NCI-H146 treated with DMSO at 0.1 percent for 48 hours (cell line): ENCODE data around the gene FGF1.

Source experiments
- DNase-seq: peaks from one replicate; lab custom pipeline; 2025; ENCODE audit not compliant: unreplicated experiment; lab: John Stamatoyannopoulos, UW

Gene FGF1

GRCh38 chr5:142585451-142585850 is 100.4 kb downstream of the FGF1 start:
- no peak for DNase-seq

DNA sequence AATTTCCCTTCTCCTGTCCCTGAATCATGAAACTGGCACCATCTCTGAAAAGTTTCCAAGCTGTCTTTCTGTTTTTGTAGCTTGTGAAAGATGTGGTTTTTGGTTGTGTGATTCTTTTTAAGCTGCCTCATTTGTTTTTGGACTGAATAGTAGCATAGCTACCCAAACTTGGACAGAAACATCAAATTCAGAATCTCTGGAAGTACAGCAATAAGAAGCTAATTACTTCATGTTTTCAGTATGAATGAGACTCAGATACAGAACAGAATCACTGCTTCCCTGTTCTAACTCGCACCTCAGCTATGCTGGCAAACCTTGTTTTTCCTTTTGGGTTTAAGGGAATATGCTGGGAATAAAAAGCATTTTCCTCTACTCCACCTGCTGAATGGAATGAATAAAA is 101.0 kb downstream of the FGF1 start:
- no peak for DNase-seq

GRCh38 chr5:142578161-142578830 is 107.6 kb downstream of the FGF1 start:
- DNase-seq, result no peak

- DNase-seq, result no peak
Observed at GRCh38 chr5:142576804-142577203, 109.1 kb downstream of the FGF1 start.

DNA sequence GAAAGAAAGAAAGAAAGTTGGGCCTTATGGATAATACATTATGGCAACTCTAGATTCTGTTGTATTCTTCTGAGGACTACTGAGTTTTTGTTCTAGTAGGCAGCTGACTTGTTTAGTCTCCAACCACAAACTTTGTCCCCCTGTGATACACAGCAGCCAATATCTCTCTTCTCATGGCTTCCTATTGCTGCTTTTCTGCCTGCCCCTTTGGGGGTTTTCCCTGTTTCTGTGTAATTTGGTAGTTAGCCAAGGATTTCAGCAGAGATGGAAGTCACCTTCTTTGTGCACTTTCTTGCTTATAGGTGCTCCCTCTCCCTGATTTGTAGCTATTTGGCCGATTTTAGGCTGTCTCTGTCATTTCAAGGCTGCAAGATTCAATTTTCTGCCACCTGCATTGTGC is 109.6 kb downstream of the FGF1 start:
- no peak for DNase-seq

DNA sequence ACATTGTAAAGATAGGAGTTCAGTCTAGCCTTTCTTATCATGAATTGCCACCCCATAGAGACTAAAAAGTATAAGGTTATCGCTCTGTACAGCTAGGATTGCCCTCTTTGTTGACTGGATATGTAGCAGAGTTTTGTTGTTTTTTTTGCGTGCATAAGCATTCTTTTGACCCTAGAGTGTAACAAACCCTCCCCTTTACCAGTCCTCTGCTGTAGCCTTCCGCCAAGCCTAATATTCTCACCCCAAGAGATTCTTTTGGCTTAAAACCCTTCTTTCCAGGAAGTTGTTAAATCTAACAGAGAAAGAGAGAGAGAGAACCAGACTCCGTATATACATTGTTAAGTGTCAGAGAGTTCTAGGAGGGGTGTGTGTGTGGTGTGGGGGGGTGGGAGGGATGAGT is 113.9 kb downstream of the FGF1 start:
- no peak for DNase-seq

DNA sequence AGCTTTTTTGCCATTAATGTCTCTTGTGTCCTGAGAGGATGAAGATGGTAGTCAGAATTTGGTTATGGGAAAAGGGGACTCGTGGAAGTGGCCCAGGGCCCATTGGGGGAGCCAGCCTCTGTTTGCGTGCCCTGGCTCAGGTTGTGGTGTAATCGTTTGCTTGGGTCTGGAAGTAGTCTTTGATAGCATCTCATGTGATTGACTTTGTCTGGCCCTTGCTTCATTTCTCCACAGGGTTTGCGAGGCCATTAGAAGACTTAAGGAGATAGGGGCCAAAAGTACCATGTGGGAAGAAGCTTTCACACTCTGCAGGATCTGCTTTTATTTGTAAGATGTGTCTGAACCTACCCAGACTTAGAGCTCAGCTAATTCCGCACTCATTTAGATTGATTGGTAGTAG is 114.5 kb downstream of the FGF1 start:
- DNase-seq, result no peak

GRCh38 chr5:142569905-142570304 is 116.0 kb downstream of the FGF1 start:
- DNase-seq, result no peak

DNA sequence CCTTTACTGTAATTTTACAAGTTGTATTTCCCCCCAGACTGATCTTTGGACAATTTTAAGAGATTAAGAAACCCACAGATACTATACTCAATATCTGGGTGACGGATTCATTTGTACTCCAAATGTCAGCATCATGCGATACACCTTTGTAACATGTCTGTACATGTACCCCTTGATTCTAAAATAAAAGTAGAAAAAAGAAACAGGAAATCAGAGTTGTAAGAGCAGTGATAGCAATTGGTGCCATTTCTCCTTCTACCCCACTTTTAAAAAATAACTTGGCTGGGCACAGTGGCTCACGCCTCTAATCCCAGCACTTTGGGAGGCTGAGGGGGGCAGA is 116.9 kb downstream of the FGF1 start:
- no peak for DNase-seq

DNA sequence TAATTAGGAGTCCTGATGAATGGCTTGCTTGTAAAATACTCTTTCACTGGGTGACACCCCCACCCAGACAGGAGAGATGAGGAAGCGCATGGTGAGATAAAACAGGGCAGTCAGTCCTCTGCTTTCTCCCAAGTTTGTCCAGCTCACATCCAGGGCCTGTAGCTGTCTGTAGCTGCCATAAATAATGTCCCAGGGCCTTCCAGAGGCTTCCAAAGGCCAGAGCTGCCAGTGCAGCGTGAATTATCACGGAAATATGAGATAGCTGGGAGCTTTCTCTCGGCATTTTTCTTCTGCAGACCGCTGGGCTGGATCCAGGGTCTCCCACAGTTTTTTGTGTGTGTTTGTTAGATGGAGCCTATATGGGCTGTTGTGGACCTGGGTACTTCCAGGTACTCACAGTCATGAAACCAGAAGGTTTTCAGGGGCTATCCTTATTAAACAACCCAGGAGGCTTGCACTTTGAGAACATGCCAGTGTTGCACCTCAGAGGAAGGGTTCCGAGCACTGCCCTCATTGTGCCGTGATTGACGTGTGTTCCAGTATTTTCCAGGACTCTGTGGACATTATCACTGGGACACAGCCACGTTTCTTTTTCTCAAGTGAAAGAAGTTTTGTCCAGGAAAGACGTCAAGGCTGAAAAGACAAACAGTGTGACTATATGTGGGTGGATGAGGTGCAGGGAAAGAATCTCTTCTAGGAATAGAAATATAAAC is 117.5 kb downstream of the FGF1 start:
- no peak for DNase-seq

DNA sequence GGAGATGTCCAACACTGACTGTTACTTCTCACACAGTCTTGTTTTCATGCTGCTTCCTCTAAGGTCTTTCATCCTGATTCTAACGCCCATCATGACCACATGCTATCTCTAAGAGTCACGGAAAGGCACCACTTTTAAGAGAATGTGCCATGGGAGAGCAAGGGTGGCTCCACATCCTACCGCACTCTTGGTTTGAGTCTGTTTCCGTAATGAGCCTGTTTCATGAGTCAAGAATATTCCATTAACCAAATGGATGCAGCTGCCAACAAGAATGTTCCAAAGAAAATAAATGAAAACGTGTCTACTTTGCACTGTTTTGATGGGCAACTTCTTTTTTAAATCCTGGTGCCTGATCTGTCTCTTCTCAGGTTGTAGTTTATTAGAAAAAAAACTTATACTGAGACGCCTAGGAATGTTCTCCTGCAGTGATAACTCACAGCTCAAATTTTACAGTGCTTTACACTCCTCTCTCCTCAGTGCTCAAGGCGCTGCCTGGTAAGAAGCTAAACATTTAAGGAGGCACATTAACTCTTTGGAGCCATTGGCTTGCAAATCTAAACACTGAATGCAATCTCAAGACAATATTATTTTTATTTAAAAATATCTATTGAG is 124.3 kb downstream of the FGF1 start:
- no peak for DNase-seq

DNA sequence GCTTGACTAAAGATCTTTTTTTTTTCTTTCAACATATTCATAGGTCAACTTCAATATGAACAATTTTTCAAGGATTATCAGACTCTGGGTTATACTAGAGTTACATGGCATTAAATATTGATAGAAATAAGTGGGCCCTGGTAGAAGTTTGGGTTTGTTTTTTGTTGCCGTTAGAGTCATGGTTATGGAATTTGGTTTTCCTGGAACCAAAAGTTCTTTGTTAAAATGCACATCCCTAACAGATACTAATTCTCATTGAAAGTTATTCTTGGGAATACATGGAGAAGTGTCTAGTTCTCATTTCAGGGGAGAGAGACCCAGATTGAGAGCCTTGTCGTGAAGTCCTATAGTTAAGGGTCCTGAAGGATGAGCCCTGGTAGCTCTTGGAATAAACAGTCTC is 124.9 kb downstream of the FGF1 start:
- DNase-seq, result no peak

- DNase-seq, result no peak
Observed at GRCh38 chr5:142552107-142552506, 133.8 kb downstream of the FGF1 start.

- peak; percentile 61 for DNase-seq
Observed at GRCh38 chr5:142551338-142552067, 134.4 kb downstream of the FGF1 start.

- no peak for DNase-seq
Observed at GRCh38 chr5:142550471-142550870, 135.4 kb downstream of the FGF1 start.

GRCh38 chr5:142549834-142550233 is 136.1 kb downstream of the FGF1 start:
- no peak for DNase-seq

- peak; percentile 59 for DNase-seq
Observed at GRCh38 chr5:142548739-142549275, 137.1 kb downstream of the FGF1 start.

- DNase-seq, result no peak
Observed at GRCh38 chr5:142547445-142548380, 138.2 kb downstream of the FGF1 start.

DNA sequence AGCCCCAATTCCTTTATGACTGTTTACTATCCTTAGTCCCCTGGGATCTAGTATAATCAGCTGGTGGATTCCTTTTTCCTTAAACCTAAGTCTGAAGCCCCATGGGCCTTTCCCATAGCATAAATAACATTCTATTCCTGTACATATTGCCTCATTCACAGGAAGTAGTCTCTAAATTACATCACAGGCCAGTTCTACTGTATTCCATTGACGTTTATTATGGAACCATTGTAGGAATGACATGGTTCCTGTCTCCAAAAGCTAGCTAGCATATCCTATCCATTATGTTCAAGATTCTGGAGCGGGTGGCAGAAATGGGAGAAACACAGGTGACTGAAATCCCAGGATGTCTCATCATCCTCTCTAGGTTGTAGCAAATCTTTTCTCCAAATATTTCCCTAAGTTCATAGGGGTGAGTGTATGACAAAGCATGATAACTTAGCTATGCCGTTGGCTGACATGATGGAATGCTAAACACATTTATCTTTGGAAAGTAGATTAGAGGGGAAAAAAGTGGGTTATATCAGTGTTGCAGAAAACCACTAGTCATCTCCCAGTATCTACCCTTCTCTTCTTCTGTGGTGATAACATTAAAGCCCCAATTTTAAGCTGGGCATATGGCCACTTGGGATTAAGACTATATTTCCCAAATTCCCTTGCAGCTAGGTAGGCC is 140.1 kb downstream of the FGF1 start:
- DNase-seq, result no peak
